OCI-LY7 (cell line): ENCODE results near the gene PDZRN3. TPM values are rescaled to one million over a fixed set of nuclear protein-coding genes. Genes with fewer than 3 reads are reported as not detected.

Experiments
- BruUV-seq: library from RNA; stranded (reverse); fragments of 400-500 nt; replicated peaks from 2 replicates; lab custom pipeline; 2021; lab: Mats Ljungman, UMichigan
- CTCF ChIA-PET: fragments of 300-600 bp; sonication (Branson Sonifier 250); formaldehyde crosslinking; loops from one replicate; lab custom pipeline; 2022; ENCODE audit warnings: antibody characterized with exemption; ENCODE audit not compliant: unreplicated experiment; lab: Charles Lee
- POLR2A ChIA-PET: fragments of 300-600 bp; sonication (Branson Sonifier 250); formaldehyde crosslinking; loops from one replicate; lab custom pipeline; 2022; ENCODE audit warnings: antibody characterized with exemption; lab: Charles Lee
- DNase-seq: peaks from one replicate; pipeline ENCODE4 v3.0.0-alpha.2; 2015; ENCODE audit warnings: low spot score
- H2AFZ ChIP-seq: fragments of 200-600 bp; sonication (generic), shearing (Covaris generic); 2 replicates; pipeline ENCODE4 v1.6.1; 2014; ENCODE audit warnings: mild to moderate bottlenecking, antibody characterized with exemption, low read length, moderate library complexity
- H3K27ac ChIP-seq: fragments of 200-600 bp; sonication (generic); 2 replicates; pipeline ENCODE4 v1.5.1; 2014; ENCODE audit warnings: mixed run types, low read depth, mild to moderate bottlenecking, moderate library complexity, low read length, inconsistent platforms; ENCODE audit not compliant: poor library complexity, severe bottlenecking
- H3K36me3 ChIP-seq: fragments of 200-600 bp; sonication (generic); 2 replicates; pipeline ENCODE4 v1.6.1; 2014; ENCODE audit warnings: mild to moderate bottlenecking, antibody characterized with exemption, low read length, moderate library complexity, mixed read lengths; ENCODE audit not compliant: insufficient read depth
- H3K4me1 ChIP-seq: fragments of 200-600 bp; sonication (generic); 2 replicates; pipeline ENCODE4 v1.5.1; 2014; ENCODE audit warnings: mild to moderate bottlenecking, low read length; ENCODE audit not compliant: insufficient read depth, poor library complexity, severe bottlenecking
- H3K4me2 ChIP-seq: fragments of 200-600 bp; sonication (generic); 2 replicates; pipeline ENCODE4 v1.6.1; 2014; ENCODE audit warnings: mild to moderate bottlenecking, low read length
- H3K4me3 ChIP-seq: fragments of 200-600 bp; sonication (generic); 2 replicates; pipeline ENCODE4 v1.5.1; 2014; ENCODE audit warnings: mild to moderate bottlenecking, low read depth, low read length; ENCODE audit not compliant: poor library complexity, severe bottlenecking
- H3K79me2 ChIP-seq: fragments of 200-600 bp; sonication (generic); 2 replicates; pipeline ENCODE4 v1.6.1; 2016; ENCODE audit warnings: low read depth, mild to moderate bottlenecking, low read length, moderate library complexity, mixed read lengths; ENCODE audit not compliant: insufficient read depth
- H3K9me2 ChIP-seq: fragments of 200-600 bp; sonication (generic); 2 replicates; pipeline ENCODE4 v1.6.1; 2016; ENCODE audit warnings: mild to moderate bottlenecking, low read length, mixed read lengths; ENCODE audit not compliant: insufficient read depth
- H3K9me3 ChIP-seq: fragments of 200-600 bp; sonication (generic); 2 replicates; pipeline ENCODE4 v1.6.1; 2014; ENCODE audit warnings: mild to moderate bottlenecking, mixed run types, low read length, mixed read lengths
- H4K20me1 ChIP-seq: fragments of 200-600 bp; sonication (generic); 2 replicates; pipeline ENCODE4 v1.6.1; 2014; ENCODE audit warnings: mild to moderate bottlenecking, antibody characterized with exemption, low read length, moderate library complexity, mixed read lengths; ENCODE audit not compliant: insufficient read depth
- EZH2phosphoT487 ChIP-seq: fragments of 200-600 bp; sonication (generic); IDR thresholded peaks from 2 replicates; pipeline ENCODE4 v1.6.1; 2018; ENCODE audit warnings: low read depth, borderline replicate concordance, mild to moderate bottlenecking, mixed run types, antibody characterized with exemption, low read length, moderate library complexity, mixed read lengths
- intact Hi-C: fragments of 100-400 bp; cut with micrococcal nuclease; formaldehyde crosslinking; loops from one replicate; pipeline ENCODE4 v1.10.0; 2022; ENCODE audit not compliant: unreplicated experiment
- total RNA-seq, 2 experiments: library from RNA; depleted of rRNA in 1 of 2; stranded (reverse); fragments of >200 nt in 1 of 2; shearing (Covaris generic) in 1 of 2; gene quantifications; 2 replicates each; pipeline ENCODE4 v1.2.3, GENCODE V29; 2014 to 2022
- TF ChIP-seq, protein P1 (sequence below): fragments of 200-600 bp; sonication (generic); conservative IDR thresholded peaks from 2 replicates; pipeline ENCODE4 v1.5.1; 2014; ENCODE audit warnings: mild to moderate bottlenecking, antibody characterized with exemption, low read length, moderate library complexity, mixed read lengths

Gene PDZRN3
- total RNA-seq, 2 experiments from 2014 or later: 0.95 TPM; not detected in 1

DNA sequence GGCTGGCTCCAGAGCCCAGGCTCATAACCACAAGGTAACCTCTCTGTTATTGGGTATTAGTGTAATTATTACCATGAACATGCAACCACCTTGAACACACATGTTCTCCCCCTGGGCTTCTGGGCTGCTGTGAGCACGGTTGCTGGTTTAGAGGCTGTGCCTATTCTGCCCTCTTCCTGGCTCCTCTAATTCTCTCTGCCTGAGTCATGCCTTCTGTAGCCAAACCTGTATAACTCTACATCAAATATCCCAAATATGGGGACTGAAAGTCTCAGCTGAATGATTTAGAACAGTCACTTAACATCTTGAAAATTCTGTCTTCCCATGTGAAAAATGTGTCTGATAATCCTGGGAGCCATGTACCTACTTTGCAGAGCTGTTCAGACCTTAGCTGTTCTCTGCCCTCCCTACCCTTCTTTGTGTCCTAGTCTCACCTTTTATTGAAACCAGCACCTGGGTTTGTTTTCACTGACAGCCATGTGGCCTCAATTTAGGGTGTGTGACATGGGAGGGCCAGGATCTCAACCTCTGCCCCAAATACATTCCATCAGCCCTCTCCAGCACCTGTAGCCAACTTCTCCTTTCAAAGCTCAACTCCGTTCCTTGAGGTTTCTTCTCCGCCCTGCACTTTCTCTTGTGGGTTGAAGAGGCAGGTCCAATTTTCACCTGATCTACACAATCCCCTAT, 60.7 kb downstream of the PDZRN3 start:
- Histone ChIP-seq H3K9me3 (no peaks in the 10 kb centered on the region), H3K4me2 (no peak overlapping the region), H3K36me3 (no peaks in the 10 kb centered on the region), H2AFZ (no peak overlapping the region), H3K9me2 (no peaks in the 10 kb centered on the region), H3K4me1 (no peaks in the 10 kb centered on the region), H4K20me1 (no peaks in the 10 kb centered on the region), H3K79me2 (no peaks in the 10 kb centered on the region), H3K4me3 (no peak overlapping the region), H3K27ac (no peak overlapping the region)
- ChIA-PET CTCF (no interaction called here), POLR2A (no interaction called here)
- no TSS peak for BruUV-seq
- intact Hi-C loops: no loop called here
- TF ChIP-seq, protein P1, sequence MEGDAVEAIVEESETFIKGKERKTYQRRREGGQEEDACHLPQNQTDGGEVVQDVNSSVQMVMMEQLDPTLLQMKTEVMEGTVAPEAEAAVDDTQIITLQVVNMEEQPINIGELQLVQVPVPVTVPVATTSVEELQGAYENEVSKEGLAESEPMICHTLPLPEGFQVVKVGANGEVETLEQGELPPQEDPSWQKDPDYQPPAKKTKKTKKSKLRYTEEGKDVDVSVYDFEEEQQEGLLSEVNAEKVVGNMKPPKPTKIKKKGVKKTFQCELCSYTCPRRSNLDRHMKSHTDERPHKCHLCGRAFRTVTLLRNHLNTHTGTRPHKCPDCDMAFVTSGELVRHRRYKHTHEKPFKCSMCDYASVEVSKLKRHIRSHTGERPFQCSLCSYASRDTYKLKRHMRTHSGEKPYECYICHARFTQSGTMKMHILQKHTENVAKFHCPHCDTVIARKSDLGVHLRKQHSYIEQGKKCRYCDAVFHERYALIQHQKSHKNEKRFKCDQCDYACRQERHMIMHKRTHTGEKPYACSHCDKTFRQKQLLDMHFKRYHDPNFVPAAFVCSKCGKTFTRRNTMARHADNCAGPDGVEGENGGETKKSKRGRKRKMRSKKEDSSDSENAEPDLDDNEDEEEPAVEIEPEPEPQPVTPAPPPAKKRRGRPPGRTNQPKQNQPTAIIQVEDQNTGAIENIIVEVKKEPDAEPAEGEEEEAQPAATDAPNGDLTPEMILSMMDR: no peak
- TF ChIP-seq EZH2phosphoT487: no peak
- DNase-seq: no peak

DNA sequence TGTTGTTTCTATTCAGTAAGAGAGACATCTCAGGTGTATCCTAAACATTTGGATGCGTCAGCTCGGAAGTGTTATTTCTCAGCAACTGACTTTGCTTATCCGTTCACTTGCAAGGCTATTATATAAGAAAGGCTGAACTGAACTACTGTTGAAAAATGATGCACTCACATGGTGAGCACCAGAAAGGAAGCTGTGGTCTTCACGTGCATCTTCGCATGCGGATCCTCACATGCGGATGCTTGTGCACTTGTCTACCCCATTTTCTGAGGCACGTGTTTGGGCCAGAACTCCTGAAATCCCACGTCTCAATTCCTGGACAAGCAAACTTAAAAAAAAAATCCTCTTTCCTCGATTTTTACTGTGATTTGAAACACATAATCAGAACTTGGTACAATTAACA, 63.2 kb downstream of the PDZRN3 start:
- Histone ChIP-seq H3K4me2 (no peak overlapping the region), H4K20me1 (no peaks in the 10 kb centered on the region), H2AFZ (no peak overlapping the region), H3K27ac (no peak overlapping the region), H3K4me3 (no peak overlapping the region), H3K9me3 (no peaks in the 10 kb centered on the region), H3K79me2 (no peaks in the 10 kb centered on the region), H3K9me2 (no peaks in the 10 kb centered on the region), H3K4me1 (no peaks in the 10 kb centered on the region), H3K36me3 (no peaks in the 10 kb centered on the region)
- CTCF ChIA-PET: no interaction called here
- POLR2A ChIA-PET: no interaction called here
- TF ChIP-seq EZH2phosphoT487: no peak
- TF ChIP-seq, protein P1: no peak
- intact Hi-C loops: no loop called here
- DNase-seq: no peak
- BruUV-seq: no TSS peak

DNA sequence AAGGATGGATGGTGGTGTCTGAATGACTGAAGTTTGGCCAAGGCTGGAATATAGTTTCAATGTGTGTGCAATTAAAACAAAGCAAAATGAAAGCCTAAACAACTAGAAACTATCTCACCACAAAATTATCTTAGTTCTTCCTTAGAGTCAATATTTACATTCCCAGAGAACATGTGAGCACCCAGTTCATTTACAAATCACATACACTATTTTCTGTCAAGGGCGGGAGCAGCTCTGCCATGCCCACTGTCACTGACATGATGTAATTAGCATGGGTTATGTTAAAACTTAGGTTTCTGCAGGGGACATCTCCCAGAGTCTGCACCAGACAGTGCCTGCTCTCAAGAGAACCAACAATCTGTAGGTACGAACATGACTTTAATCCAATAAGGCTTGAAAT, 65.0 kb downstream of the PDZRN3 start:
- POLR2A ChIA-PET: interaction anchor here (1.1 kb wide), 1 partner anchor 76 kb away, joined by 3 read pairs; no protein-coding TSS in a partner anchor
- H3K9me2 ChIP-seq: no peaks in the 10 kb centered on the region

More for the DNA sequence above, 65.0 kb downstream of the PDZRN3 start:
- Histone ChIP-seq H3K79me2 (no peaks in the 10 kb centered on the region), H2AFZ (no peak overlapping the region), H3K27ac (no peak overlapping the region), H3K9me3 (no peaks in the 10 kb centered on the region), H3K4me1 (no peaks in the 10 kb centered on the region), H3K36me3 (no peaks in the 10 kb centered on the region), H3K4me3 (no peak overlapping the region), H4K20me1 (no peaks in the 10 kb centered on the region), H3K4me2 (no peak overlapping the region)
- DNase-seq: no peak
- TF ChIP-seq, protein P1: no peak
- TF ChIP-seq EZH2phosphoT487: no peak
- no TSS peak for BruUV-seq
- CTCF ChIA-PET: no interaction called here
- intact Hi-C loops: no loop called here
